BE2C (cell line): ENCODE results near the gene TRIM72.
"Not testable (repeated sequence)": the region's sequence is repeated elsewhere in the genome, so short reads cannot be mapped to it uniquely, and the experiment has no call there.

Experiments
- DNase-seq: peaks from one replicate; pipeline ENCODE4 v3.0.0-alpha.2; 2020
- H3K27me3 ChIP-seq: fragments of 250-450 bp; sonication (Bioruptor Pico); 2 replicates; pipeline ENCODE4 v1.5.1; 2020; ENCODE audit warnings: mild to moderate bottlenecking
- H3K36me3 ChIP-seq: fragments of 250-450 bp; sonication (Bioruptor Pico); 2 replicates; pipeline ENCODE4 v1.5.1; 2020; ENCODE audit warnings: mild to moderate bottlenecking
- H3K4me1 ChIP-seq: fragments of 250-450 bp; sonication (Bioruptor Pico); 2 replicates; pipeline ENCODE4 v1.5.1; 2020
- H3K4me3 ChIP-seq: 2 replicates; pipeline ENCODE4 v1.5.1; 2011; ENCODE audit warnings: low read depth, low read length
- H3K9me3 ChIP-seq: fragments of 250-450 bp; sonication (Bioruptor Pico); 2 replicates; pipeline ENCODE4 v1.5.1; 2020
- CTCF ChIP-seq: IDR thresholded peaks from 2 replicates; pipeline ENCODE4 v1.5.1; 2012; ENCODE audit warnings: mild to moderate bottlenecking, low read depth, low read length

The TRIM72 gene

GRCh38 chr16:31228206-31228605, 14.3 kb downstream of the TRIM72 start:
- Histone ChIP-seq H3K27me3 (peaks cover 4% of the 10 kb centered on the region; the same call in 1 of the 2 replicates), H3K4me1 (no peaks in the 10 kb centered on the region), H3K4me3 (no peak overlapping the region), H3K9me3 (no peaks in the 10 kb centered on the region), H3K36me3 (no peaks in the 10 kb centered on the region)
- no peak for TF ChIP-seq CTCF
- no peak for DNase-seq

GRCh38 chr16:31229501-31229900, 15.6 kb downstream of the TRIM72 start:
- no peak for TF ChIP-seq CTCF
- Histone ChIP-seq H3K4me1 (no peaks in the 10 kb centered on the region), H3K36me3 (no peaks in the 10 kb centered on the region), H3K27me3 (peaks cover 4% of the 10 kb centered on the region; the same call in 1 of the 2 replicates), H3K9me3 (no peaks in the 10 kb centered on the region), H3K4me3 (no peak overlapping the region)
- DNase-seq: no peak

GRCh38 chr16:31238041-31238440, 24.1 kb downstream of the TRIM72 start:
- H3K4me3 ChIP-seq: no peak overlapping the region
- no peaks in the 10 kb centered on the region for H3K9me3 ChIP-seq
- H3K27me3 ChIP-seq: peaks cover 28% of the 10 kb centered on the region
- no peaks in the 10 kb centered on the region for H3K4me1 ChIP-seq
- TF ChIP-seq CTCF: no peak
- H3K36me3 ChIP-seq: no peaks in the 10 kb centered on the region
- no peak for DNase-seq

- no peaks in the 10 kb centered on the region for H3K36me3 ChIP-seq
- no peak overlapping the region for H3K4me3 ChIP-seq
- no peak for TF ChIP-seq CTCF
- H3K9me3 ChIP-seq: no peaks in the 10 kb centered on the region
- no peaks in the 10 kb centered on the region for H3K4me1 ChIP-seq
- peaks cover 41% of the 10 kb centered on the region for H3K27me3 ChIP-seq
- DNase-seq: no peak
Observed at GRCh38 chr16:31242206-31242605, 28.3 kb downstream of the TRIM72 start.

GRCh38 chr16:31243734-31244670, 30.1 kb downstream of the TRIM72 start:
- H3K27me3 ChIP-seq: peaks cover 38% of the 10 kb centered on the region
- H3K4me1 ChIP-seq: no peaks in the 10 kb centered on the region
- no peak for TF ChIP-seq CTCF
- DNase-seq: no peak
- no peak overlapping the region for H3K4me3 ChIP-seq
- H3K9me3 ChIP-seq: no peaks in the 10 kb centered on the region
- no peaks in the 10 kb centered on the region for H3K36me3 ChIP-seq

- H3K9me3 ChIP-seq, H3K4me3 ChIP-seq, DNase-seq, H3K36me3 ChIP-seq, H3K4me1 ChIP-seq: not testable (repeated sequence)
- peaks cover 31% of the 10 kb centered on the region for H3K27me3 ChIP-seq
Observed at GRCh38 chr16:31245598-31245997, 31.7 kb downstream of the TRIM72 start.
